NCI-H1694 (cell line): ENCODE measurements around the gene PLEKHA3.
A peak's percentile ranks its signal among the peaks of the same experiment; 100 is the strongest.
"Not testable (repeated sequence)": the region's sequence is repeated elsewhere in the genome, so short reads cannot be mapped to it uniquely, and the experiment has no call there.

ENCODE experiments used
- DNase-seq: peaks from one replicate; lab custom pipeline; 2025; lab: John Stamatoyannopoulos, UW

Gene PLEKHA3

DNA sequence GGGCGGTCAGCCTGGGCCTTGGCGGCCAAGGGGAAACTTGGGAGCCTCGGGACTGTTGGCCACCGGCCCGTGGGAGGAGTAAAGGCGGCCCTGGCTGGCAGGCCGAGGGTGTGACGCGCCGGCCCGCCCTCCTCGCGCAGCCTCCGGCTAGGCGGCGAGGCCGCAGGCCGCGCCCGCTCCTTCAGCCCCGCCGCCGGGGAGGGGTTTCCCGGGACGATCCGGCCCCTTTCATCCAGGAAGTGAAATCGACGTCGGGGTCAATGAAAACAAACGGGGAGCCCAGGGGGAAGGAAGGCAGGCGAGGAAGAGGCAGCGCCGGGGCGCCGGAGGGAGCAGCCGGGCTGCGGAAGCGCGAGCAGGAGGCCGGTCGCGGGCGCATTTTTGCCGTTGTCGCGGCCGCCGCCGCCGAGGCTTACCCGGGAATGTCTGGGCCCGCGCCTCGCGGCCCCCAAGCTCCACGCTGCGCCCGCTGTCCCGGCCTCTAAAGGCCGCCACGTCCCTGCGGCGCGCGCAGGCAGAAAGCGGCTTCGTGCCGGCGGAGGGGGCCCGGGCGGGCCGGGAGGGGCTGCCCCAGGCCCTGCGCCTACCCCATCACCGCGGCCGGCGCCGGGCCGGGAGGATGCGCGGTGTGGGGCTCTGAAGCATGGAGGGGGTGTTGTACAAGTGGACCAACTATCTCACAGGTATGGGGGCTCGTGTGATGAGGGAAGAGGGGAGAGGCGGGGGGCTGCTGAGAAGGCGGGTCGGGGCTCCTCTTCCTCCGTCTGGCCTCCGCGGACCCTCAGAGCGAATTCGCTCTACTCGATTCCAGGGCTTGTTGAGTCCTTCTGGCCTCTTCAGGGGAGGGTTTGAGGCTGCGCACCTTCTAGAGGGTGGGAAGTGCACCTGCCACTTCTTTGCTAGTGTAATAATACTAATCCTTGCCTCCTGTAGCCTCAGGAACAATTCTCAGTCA is at the start of gene PLEKHA3:
Gene PLEKHA3, plus strand, starts transcription at position 231 of the 955 bp plus-strand sequence. Its CDS starts 413 bp downstream, at position 644.
- DNase-seq: peak; percentile 65

DNA sequence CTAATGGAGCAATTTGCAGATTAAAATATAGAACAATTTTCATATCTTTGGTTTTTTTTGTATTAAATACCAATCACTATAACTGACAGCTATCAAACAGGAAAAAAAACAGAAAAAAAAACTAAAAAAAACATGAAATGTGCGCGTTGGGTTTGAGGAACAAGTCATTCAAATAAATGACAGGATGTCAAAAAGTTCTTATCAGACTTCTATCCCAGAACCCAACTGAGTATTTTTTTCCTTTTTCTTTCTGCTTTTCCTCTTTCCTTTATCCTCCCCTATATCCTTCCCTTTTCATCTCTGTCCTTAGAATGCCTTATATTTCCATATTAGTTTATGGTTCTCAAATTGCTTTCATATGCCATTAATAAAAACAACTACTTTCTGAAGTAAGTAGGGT is 43.6 kb upstream of the PLEKHA3 start:
- DNase-seq: no peak

DNA sequence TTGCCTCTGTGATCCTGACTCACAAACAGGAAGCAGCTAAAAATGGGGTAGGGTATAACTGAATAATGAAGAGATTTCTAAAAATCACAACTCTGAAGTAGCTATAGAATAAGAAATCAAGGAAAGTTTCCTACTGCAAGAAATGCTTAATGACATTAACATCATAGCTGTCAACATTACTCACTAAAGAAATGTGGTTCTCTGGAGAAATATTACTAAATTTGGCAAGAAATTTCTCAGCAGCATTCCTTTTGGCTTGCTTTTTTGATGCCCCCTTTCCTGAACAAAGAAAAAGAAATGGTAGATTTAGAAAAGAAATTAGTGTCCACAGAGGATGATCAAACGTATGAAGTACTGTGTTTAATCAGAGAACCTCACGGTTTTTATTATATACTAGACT is 38.8 kb upstream of the PLEKHA3 start:
- DNase-seq: no peak

DNA sequence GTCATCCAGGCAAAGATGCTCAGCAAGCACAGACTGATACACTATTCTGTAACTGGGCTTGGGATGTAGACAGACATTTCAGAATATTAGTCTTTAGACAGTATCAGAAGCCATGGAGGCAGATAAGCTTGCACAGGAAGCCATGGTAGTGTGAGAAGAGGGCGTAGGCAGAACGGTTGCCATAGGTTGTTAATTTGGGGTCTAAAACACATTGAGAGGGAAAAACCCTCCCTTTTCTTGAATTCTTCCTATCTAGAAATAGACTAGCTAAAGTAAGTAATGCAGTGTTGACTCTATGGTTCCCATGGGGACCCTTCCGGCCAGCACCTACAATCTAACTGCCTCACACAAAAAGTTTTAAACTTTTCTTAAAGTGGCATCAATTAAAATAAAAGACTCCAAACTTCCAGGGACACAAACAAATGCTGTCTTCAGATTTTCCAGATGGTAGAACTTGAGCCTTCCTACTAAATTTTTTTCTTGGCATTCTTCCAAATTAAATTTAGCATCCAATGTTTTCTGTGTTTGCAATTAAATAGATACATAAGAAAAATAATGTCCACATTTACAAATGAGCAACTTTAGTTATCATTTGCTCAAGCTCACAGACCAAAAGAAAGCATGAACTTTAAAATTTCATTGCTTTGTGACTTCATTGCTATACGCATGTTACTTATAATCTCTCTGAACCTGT is 31.1 kb upstream of the PLEKHA3 start:
- no peak for DNase-seq

DNA sequence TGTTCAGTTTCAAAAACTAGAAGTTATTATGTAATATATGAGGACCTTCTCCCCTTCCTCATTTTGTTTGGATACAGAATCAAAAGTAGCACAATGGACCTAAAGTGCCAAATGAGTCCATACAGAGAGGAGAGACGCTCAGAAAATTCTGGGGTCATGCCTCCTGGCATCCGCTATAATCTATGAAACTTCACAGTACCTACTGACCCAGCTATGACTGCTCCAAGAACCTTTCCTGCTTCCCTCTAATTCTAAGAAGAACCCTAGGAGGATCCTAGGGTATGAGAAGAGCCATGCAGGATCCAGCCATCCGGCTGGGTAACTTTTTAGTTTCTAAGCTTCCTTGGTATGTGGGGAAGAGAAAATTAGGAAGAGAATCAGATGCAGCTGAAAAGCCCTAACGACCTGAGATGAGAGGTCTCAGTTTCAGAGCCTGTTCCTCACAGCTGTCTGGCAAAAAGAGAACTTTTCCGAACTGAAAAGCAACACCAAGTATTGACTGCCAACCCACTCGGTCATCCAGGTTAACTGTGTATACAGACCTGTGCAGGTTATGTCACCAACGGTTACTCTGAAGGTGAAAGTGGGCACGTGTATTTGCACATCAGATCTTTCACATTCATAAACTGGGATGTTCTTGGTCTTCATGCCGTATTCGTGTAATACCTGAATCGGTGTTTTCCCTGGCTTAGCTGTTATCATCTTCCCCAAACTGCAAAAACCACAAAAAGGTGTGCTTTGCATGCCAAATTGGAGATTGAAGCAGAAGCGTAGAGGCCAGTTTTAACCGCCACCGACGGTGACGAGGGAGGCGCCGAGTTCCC is 30.3 kb upstream of the PLEKHA3 start:
- no peak for DNase-seq

DNA sequence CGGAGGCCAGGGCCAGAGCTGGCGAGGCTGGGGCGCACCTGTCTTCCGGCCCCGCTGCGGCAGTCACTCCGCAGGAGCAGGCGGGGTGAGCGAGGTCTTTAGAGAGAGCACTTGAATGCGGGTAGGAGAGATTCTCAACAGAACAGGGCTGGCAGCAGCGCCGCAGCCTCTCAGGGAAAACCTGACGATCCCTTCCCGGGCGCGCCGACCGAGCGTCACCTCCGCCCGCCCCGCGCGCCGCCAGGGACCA is 29.8 kb upstream of the PLEKHA3 start:
- no peak for DNase-seq

DNA sequence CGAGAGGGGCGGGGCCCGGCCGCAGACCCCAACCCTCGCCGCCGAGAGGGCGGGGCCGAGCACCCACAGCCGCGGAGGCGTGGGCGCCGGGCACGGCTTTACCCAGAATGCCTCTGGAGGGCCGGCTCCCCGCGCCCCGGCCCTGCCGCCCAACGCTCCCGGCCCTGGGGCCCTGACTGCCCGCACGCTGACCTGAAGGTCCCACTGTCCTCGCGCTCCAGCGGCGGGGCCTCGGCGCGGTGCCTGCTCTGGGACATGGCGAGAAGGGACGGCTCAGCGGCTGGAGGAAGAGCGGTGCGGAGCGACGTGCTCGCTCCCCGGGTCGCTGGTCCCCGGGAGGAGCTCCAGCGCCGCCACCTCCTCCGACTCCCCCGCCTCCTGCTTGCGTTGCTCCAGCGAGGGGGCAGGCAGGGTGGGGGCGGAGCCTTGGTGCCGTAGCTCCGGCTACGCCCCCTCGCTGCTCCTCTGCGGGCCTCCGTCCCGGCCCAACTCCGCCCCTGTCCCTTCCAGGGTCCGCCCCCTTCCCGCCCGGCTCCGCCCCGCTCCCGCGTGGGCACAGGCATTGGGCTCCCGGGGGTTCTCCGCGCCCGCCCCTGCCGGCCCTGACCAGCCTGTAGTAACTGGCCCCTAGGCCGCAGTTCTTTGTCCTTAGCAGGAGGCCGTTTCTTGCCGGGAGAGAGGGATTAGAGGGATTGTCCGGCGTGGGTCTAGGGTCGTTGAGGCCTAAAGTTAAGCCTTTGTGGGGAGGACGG is 29.3 kb upstream of the PLEKHA3 start, which contains the start of the genes PJVK and PRKRA:
Gene PJVK, plus strand, starts transcription at position 605 of the 752 bp plus-strand sequence. CDS start 2,032 bp downstream, outside the sequence.
Gene PRKRA, minus strand, starts transcription at position 402 of the 752 bp plus-strand sequence. Its CDS starts 145 bp downstream, at position 257.
- DNase-seq: peak; percentile 86

DNA sequence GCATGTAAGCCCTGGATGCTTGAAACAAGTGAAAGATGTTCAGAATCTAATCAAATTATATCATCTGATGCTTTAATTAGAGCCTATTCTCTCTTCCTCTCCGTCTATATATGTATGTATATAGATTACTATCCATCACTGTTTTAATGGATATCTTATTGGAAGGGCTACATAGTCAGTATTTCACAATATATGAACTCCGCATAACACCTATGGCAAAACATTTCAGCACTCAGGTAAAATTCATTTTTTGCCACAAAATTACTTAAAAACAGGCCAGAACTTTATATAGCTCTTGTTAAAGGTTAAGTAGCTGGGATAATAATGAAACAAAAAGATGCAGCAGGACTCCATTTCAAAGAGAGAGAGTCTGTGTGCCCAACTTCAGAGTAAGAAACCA is 27.9 kb upstream of the PLEKHA3 start:
- DNase-seq: no peak

DNA sequence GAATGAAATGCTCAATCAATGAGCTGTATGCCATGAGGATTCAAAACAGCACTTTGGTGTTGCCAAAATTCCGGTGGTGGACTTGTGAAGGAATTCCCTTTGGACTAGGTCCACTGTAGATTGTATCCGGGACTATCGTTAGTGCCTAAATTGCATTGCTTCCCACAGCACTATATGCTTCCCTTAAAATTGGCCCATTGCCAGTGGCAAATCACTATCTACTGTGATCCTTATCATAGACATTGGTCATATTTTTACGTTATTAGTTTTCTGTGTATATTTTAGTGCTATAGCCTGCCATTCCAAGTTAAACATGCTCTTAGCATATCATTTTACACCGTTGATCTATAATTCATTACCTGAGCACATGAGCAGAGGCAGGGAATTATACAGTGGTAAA is 27.4 kb upstream of the PLEKHA3 start:
- DNase-seq: no peak

DNA sequence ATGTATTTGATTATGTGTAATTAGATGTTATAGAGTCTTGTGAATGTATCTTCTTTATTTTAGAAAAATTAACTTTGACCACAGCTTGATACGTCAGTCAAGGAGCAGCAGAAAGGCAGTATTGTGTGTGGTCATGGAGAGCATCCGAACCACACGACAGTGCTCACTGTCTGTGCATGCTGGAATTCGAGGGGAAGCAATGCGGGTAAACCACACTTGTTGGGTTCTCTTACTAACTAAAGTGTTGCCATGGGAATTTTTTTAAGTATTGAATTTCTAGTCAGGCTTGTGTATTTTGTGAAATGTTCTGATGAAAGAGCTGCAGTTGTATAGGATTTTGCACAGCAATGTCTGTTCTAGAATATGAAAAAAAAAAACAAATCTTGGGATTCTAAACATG is 24.3 kb upstream of the PLEKHA3 start:
- DNase-seq: no peak

DNA sequence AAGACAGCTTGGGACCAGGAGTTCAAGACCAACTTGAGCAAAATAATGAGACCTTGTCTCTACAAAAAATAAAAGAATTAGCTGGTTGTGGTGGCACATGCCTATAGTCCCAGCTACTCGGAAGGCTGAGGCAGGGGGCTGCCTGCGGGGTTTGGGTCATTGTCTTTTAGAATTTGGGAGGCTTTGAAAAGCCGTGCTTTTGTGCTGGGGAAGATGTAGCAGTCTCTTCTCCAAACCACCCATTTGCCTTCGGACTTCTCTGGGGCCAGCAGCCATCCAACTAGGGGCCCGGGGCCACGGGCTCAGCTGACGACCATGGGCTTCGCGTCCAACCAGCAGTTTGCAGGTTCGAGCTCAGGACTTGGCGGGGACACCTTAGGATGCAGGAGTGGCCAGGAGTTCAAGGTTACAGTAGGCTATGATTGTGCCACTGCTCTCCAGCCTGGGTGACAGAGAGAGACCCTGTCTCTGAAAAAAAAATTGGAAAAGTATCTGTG is 22.8 kb upstream of the PLEKHA3 start:
- DNase-seq: no peak

DNA sequence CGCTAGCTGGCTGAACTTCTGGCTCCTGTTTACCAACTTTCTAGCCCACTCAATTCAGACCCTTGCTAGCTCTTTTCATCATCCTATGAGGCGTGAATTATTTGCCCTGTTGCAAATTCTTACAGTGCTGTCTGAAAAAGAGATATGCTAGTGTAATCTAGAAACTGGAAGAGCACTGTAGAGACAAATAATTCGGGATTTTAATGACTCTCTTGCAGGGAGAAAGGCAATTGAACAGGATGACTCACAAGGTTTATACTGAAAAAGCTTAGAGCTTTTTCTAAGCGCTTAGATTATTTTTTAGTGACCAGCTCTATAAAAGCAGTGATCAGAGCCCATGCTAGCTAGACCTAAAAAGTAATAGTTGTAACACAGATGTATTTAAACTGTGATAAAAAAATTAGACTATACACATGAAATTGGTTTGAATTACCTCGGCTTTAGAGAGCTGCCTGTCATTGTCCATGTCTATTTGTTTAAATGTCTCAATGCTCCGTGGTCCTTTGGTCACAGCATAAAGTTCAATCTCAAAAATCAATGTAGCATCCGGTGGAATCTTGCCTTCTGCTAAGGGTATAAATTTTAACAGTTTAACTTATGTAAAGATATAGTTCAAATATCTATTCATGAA is 10.9 kb upstream of the PLEKHA3 start:
- no peak for DNase-seq

DNA sequence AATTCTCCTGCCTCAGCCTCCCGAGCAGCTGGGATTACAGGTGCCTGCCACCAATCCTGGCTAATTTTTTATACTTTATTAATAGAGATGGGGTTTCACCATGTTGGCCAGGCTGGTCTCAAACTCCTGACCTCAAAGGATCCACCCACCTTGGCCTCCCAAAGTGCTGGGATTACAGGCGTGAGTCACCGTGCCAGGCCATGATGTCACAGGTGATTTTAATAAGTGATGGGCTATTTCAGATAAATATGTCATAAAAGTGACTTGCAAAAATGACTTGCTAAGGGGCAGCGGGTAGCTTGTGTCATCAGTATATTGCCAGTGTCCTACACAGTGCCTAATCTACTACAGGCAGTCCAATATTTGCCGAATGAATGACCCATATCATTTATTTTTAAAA is 8.9 kb upstream of the PLEKHA3 start:
- not testable (repeated sequence) for DNase-seq

DNA sequence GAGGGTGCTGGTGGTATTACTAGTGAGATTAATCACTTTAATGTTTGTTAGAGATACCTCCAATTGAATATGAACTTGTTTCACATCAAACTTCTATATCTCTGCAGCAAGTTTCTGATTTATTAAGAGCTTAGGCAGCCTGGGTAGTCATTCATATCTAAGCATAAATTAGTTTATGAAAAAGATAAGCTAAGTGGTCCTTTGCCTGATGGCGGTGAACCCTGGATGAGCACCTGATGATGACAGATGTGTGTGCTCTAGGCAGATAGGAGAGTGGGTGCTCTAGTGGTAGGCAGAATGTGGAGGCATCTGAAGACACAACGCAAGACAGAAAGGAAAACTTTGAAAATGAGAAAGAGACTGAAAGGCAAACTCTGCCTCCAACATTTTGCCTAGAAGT is 6.9 kb upstream of the PLEKHA3 start:
- DNase-seq: no peak

DNA sequence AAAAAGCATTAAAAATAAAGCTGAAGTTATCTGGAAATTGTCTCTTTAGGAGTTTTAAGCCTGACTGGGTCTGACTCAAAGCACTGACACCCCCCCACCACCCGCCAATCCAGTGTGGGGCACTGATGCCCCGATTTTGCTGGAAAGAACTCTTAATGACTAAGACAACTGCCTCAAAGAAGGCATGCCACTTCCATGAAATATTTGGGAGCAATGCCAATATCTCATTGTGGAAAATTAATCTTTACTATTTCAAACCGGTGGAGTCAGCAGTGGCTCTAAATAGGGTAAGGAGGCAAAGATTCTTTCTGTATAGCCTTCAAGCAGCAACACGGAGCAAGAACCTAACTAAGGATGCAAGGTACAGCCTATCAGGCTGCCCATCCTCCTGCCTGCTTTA is 6.3 kb upstream of the PLEKHA3 start:
- DNase-seq: no peak

DNA sequence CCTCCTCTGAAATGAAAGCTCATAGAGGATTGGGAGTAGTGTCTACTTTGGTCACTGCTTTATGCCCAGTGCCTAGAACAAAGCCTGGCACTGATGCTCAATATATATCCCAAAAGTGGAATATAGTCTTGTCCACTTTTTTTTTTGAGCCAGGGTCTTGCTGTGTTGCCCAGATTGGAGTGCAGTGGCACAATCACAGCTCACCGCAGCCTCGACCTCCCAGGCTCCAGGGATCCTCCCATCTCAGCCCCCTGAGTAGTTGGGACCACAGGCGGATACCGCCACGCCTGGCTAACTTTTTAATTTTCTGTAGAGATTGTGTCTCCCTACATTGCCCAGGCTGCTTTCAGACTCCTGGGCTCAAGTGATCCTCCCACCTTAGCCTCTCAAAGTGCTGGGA is 5.7 kb upstream of the PLEKHA3 start:
- DNase-seq: no peak

DNA sequence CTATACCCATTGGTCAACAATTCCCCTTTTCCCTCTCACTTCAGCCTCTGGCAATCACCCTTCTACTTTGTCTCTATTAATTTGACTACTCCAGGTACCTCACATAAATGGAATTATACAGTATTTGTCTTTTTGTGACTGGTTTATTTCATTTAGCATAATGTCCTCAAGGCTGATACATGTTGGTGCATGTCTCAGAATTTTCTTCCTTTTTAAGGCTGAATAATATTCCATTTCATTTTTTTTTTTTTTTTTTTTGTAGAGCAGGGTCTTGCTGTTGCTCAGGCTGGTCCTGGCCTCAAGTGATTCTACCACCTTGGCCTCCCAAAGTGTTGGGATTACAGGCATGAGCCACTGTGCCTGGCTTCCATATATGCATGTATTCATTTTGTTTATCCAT is 3.8 kb upstream of the PLEKHA3 start:
- DNase-seq: no peak

DNA sequence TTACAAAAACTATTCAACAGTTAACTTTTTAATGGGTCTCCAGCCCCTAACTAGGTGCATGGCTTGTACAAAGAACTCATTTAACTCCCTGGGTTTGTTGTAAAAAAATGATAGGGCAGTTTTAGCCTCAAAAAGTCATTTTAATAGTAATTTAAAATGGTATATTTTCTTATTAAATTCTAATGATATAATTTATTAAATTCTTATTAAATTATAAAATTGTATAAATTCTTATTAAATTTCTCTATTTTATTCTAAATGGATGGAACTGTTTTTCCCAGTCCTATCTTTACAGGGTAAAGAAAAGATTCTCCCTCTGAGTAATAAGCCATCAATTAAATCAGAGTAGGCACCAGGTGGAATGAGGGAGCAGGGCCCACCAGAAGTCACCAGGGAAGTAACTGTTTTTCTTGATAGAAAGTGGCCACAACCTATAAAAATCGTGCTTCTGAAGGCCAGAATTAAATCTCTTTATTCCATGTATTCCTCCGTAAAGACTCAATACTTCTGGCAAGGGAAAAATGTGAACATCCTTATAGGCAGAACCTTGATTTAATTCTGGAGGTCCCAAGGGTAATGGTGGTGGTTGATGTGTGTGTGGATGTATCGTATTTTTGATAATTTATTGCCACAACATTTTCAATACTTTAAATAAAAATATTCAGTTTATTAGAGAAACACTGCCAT is 2.7 kb upstream of the PLEKHA3 start:
- peak; percentile 5 for DNase-seq

DNA sequence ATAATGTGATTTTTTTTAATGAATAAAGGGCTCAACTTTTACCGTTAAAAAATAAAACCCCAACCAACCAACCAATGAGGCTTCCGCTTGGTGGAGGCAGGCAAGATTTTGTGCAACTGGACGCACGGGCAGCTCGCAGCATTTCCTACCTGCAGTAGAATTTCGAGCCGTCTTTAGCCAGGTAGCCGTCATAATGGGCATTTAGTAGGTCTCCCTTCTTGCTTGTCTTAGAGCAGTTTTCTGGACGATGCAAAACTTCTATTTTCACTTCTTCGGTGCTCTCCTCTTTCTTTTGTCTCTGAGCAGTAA is 2.2 kb upstream of the PLEKHA3 start:
- DNase-seq: peak; percentile 29

DNA sequence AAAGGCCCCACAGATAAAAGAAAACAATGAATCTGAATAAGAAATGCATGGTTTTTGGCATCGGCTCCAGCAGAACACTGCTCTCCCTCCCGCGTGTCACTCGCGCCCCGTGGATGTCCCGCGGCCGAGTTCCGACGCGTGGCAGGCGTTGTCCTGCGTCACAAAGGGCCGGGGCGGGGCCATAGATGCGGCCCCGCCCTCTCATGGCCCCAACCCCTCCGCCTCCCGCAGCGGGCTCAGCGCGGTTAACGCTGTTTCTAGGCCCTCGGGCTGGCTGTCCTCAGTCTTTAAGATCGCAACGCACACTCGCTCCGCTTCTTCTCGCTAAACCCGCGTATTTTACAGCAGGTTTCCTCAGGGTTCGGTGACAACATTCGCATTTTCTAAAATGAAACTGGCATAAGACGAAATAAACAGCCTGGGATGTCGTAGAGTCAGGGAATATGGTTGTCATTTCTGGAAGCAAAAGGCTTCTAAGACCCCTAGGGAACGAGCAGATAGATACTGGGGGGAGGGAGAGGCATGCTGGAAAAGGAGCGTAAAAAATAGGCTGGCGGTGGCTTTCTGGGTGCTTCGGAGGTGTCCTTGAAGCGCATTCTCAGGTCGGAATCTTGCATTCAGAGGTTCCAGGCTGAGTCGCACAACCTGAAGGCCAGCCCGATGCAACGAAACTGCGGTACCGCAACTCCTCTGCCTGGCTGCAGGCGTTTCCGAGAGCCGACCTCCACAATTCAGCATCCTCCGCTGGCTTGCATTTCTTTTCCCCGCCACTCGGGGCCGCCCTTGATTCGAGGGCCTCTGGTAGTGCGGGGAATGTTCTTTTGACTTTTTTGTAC is 1.6 kb upstream of the PLEKHA3 start, which contains the start of gene FKBP7:
Gene FKBP7, minus strand, starts transcription at position 162 of the 836 bp plus-strand sequence. Its CDS starts 101 bp downstream, at position 61.
- peak; percentile 83 for DNase-seq
